Measurements from ENCODE around the gene CMBL.

CMBL gene

GRCh38 chr5:10310066-10310779 lies 2.5 kb upstream of the CMBL start:
- DNase-seq (ENCODE audit: low spot score) = no peak

DNA sequence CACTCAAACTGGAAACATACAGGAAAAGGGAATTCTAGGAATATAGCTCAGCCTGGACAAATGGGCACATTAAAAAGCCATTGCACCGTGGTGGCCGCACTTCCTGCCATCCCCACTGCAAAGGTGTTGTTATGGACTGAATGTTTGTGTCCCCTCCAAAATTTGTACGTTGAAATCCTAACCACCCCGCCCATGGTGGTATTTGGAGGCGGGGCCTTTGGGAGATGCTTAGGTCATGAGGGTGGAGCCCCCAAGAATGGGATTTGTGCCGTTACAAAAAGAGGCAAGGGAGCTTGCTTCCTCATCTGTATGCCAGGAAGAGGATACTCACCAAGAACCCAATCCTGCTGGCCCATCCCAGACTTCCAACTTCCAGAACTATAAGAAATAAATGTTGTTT lies 1.1 kb upstream of the CMBL start:
- DNase-seq (ENCODE audit: low spot score) = no peak

DNA sequence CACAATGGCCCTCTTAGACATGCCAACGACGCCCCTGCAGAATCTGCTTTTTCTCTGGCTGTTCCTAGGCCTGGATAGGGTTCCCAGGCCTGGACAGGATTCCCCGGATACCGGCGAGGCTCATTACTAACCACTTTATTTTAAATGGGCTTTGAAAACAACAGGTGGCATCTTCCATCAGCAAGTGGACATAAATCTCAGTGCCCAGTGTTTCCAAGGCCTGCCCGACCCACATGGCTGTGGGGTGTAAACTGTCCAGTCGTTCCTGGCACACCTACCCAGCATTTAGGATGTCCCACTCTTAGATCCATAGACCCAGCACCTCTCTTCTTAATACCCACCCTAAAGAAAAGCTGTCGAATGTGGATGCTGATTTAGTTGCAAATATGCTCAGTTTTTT lies 896 bp downstream of the CMBL start:
- DNase-seq (ENCODE audit: low spot score) = no peak

DNA sequence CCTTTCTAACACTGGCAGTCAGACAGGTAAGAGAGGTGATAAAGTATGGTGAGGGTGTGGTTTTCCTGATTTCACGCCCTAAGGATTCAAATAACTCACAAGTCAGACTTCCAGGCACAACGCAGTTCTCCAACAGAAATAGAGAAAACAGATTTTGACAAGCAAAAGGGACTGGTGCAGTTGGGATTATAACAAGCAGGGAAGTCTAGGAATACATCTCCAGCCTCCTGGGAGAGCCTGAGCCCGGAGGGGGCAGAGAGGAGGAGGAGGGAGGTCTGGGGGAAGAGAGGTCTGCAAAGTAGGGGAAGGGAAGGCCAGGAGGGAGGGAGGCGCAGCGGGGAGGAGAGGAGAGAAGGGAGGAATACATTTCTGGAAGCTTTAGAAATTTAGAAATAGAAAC lies 1.6 kb downstream of the CMBL start:
- DNase-seq (ENCODE audit: low spot score) = no peak

- no peak for DNase-seq (ENCODE audit: low spot score)
Observed at GRCh38 chr5:10304932-10305331, 2.8 kb downstream of the CMBL start.

DNA sequence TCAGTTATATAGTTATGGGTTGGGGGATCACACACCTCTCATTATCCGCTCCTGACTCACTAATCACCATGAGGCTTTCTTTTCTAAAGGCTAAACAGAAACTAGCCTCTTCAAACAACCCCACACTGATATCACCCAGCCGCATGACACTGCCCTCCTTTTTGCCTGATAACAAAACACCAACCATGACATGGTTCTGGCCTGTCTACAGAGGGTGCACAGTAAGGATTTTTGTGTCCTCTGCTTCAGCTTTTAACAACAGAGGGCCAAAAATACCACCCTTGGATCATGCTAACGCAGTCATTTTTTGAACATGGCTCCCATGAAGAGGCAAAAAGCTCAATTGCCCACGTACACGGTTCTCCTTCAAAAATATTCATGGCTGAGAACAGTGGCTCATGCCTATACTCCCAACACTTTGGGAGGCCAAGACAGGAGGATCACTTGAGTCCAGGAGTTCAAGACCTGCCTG lies 4.0 kb downstream of the CMBL start:
- no peak for DNase-seq (ENCODE audit: low spot score)

GRCh38 chr5:10303201-10303600 lies 4.5 kb downstream of the CMBL start:
- DNase-seq (ENCODE audit: low spot score) = no peak

DNA sequence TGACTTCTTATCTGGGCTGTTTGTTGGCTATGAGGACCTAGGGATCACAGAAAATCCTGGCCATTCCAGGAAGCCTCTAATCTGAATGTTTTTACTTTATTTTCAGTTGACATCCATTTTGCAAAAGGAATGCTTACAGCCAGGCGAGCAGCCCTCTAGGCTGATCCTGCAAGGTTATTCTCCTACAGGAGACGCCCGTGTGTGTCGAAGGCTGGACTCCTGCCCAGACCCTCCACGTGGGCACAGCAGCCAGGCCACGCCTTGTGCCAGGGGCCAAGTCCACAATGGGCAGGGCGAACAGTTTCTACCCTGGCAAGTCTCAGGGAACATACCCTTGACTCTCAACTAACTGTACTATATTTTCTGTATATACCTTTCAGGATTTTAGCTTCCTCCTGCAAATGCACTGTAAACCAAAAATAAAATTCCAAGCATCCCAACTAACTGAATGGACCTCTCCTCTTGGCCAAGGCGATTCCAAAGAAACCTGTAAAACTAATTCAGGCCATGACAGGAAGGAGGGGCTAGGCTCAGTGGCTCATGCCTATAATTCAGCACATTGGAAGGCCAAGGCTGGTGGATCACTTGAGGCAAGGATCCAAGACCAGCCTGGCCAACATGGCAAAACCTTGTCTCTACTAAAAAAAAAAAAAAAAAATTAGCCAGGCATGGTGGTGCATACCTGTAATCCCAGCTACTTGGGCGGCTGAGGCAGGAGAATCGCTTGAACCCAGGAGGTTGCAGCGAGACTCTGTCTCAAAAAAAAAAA lies 5.7 kb downstream of the CMBL start:
- no peak for DNase-seq (ENCODE audit: low spot score)

DNA sequence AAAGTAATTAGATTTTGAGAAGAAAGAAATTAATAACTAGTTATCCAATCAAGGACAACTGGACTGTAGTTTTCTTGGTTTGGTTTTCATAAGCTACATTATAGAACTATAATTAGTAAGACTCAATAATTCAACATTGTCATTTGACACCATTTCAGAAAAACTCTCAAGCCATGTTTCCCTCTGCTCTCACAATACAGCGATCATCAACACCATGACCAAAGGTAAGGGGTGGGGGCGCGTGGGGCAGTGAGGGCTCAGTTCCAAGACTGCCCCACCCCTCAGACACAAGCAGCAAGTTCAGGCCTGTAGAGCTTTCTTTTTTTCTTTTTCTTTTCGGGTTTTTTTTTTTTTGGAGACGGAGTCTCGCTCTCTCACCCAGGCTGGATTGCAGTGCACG lies 6.4 kb downstream of the CMBL start:
- no peak for DNase-seq (ENCODE audit: low spot score)

DNA sequence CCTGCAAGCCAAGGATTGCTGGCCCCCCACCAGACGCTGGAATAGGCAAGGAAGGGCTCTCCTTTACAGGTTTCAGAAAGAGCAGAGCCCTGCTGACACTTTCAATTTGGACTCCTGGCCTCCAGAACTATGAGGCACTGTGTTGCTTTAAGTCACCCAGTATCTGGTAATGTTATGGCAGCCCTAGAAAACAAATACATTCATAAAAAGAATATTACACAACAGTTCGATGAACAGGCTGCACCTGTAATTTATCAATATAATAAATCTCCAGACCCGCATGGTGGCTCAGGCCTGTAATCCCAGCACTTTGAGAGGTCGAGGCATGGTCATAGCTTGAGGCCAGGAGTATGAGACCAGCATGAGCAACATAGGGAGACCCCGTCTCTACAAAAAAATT lies 7.5 kb downstream of the CMBL start:
- no peak for DNase-seq (ENCODE audit: low spot score)

DNA sequence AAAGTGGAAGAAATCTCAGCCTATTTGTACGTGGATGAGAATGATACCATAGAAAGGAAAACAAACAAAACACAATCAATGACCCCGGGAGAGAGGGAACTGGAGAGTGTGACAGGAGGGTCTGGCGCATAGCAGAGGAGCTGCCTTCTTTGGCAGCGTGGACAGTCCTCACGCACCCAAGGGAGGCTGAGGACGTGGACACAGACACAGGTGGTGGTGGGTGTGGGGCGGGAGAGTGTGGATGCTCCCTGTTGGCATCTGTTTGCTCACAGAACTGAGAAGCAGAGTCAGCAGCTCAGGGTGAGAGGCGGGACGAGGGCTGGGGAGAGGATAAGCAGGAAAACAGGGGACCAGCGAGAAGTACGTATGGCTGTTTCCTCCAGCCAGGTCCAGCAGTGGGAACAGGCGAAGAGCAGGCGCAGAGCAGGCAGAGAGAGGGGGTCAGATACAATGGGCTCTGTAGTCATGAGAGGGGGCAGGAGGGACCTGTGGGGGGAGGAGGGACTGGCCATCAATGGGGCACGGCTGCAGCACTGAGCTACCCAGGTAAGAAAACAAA lies 10.0 kb downstream of the CMBL start:
- DNase-seq (ENCODE audit: low spot score) = no peak

GRCh38 chr5:10295619-10296326 lies 11.9 kb downstream of the CMBL start:
- no peak for DNase-seq (ENCODE audit: low spot score)

DNA sequence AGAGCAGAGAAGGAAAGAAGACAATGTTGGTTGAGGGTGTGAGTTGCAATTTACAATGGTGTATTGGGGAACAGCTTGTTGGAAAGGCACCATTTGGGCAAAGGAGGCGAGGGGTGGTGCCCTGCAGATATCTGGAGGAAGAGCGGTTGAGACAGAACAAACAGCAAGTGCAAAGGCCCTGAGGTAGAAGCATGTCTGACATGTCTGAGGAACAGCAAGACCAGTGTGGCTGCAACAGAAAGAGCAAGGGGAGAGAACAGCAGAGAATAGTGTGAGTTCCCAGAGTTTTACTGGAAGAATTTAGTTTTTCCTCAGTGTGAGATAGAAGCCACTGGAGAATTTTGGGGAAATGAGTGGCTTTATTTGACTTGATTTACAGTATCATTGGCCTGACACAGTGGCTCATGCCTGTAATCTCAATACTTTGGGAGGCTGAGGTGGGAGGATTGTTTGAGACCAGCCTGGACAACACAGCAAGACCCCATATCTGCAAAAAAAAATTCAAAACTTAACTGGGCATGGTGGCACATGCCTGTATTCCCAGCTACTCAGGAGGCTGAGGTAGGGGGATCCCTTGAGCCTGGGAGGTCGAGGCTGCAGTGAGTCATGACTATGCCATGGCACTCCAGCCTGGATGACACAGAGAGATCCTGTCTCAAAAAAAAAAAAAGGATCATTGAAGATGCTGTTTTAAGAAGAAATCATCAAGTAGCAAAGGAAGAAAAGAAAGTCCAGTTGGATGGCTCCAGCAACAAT lies 13.6 kb downstream of the CMBL start:
- DNase-seq (ENCODE audit: low spot score) = no peak

DNA sequence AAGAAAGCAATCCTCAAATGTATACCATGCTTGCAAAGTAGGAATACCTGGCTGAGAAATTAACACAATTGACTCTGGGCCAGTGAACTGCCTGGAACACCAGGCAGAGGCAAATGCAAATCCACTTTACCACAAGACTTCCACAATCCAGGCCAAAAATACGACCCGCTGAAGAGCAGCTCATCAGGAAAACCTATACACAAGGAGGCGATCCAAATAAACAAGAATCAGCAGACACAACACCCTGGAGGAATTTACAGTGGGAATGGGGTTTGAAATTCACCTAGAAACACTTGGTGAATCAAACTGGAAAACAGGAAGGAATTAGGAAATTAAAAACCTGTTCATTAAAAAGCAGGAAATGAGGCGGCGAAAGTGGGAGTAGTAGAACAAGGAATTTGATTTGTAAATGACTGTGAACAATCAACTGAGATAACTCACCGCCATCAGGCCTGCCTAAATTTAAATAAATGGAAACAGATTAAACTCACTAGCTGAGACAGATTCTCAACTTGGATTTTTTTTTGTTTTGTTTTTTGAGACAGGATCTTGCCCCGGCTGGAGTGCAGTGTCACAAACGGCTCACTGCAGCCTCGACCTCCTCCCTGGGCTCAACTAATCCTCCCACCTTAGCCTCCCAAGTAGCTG lies 15.9 kb downstream of the CMBL start:
- no peak for DNase-seq (ENCODE audit: low spot score)

GRCh38 chr5:10290438-10290837 lies 17.3 kb downstream of the CMBL start:
- DNase-seq (ENCODE audit: low spot score) = no peak

DNA sequence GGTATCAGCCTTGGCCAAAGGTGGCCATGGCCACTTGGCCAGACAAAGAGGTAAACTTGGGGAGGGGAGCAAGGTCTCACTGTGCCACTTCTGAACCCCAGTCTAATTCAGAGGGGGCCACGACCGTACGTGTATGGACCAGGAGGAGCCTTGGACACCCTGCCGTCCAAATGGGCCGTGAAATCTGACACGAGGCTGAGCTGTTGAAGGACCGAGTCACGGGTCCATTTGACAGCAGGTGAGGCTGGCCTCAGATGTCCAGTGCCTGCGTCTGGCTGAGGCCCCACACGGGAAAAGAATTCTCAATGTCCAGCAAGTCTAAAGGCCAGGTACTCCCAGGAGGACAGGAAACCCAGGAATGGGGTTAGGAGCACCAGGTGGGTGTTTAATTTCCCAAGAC lies 17.7 kb downstream of the CMBL start:
- DNase-seq (ENCODE audit: low spot score) = no peak

DNA sequence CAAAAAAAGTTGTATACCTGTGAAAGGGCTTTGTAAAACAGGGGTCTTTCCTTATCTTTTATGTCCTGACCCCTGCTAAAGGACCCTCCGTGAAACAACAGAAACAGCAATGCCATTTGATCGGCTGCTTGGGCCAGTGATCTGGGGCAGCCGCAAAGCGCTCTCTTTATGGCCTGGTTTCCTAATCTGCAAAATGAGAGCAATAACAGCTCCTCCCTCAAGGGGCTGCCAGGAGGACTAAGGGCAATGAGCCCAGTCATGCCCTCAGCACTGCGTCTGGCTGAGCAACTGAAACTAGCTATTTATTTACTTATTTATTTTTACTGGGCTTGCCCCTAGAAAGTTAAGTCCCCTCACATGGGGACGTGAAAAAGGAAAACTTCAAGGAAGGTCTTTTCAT lies 18.3 kb downstream of the CMBL start:
- no peak for DNase-seq (ENCODE audit: low spot score)

DNA sequence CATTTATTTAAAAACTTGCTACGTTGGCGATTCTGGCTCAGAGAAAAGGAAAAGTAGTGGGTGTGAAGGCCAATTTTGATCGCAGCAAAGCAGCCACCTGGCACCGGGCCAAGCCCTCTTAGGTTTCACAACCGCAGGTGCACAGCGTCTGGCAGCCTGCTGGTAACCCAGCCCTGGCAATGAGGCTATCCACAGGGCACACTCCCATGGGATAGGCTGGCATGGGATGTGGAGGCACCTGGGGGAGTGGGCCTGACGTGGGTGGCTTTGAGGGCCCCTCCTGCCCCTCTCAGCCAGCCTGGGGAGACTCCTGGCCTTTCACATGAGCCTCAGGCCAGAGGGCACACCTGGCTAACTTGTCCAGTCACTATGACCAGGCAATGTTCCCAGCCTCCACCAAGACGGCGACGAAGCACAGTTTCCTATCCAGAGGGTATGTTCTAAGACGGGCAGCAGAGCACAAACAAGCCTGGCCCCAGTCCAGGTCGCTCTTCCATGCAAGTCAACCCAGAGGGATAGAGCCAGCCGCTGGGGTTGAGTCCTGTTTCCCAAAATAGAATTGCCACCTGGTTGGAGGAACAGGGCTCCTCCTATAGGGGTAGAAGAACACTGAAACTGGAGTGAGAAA lies 19.0 kb downstream of the CMBL start:
- DNase-seq (ENCODE audit: low spot score) = peak; percentile 63

DNA sequence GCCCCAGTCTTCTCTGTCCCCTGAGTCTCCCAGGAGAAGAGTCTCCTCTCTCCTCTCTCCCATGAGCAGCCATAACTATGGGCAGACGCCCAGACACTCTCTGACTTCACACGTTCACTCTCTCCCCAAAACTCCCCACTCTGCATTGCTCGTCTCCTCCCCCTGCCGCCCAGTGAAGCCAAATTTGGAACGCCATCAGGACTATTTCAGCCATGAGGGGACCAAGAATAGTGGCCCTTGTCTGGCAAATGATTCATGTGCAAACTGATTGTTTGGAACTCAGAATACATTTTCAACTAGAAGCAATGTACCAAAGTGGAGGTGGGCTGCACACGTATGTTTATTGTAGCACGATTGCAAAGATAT lies 20.9 kb downstream of the CMBL start:
- no peak for DNase-seq (ENCODE audit: low spot score)

- DNase-seq (ENCODE audit: low spot score) = no peak
Observed at GRCh38 chr5:10286162-10286861, 21.4 kb downstream of the CMBL start.
